NCI-H187 (cell line): ENCODE measurements around the gene MGME1.

Source experiments
- DNase-seq, 2 experiments: peaks; one replicate each; lab custom pipeline; 2025; lab: John Stamatoyannopoulos, UW

The MGME1 gene

GRCh38 chr20:17992847-17993513 is 24.2 kb downstream of the MGME1 start:
- no peak for DNase-seq

GRCh38 chr20:17993546-17993945 is 24.7 kb downstream of the MGME1 start:
- DNase-seq, result no peak

- DNase-seq, result no peak
These were observed 27.4 kb downstream of the MGME1 start for GRCh38 chr20:17995967-17996819.

GRCh38 chr20:17998446-17998845 is 29.6 kb downstream of the MGME1 start:
- no peak for DNase-seq

DNA sequence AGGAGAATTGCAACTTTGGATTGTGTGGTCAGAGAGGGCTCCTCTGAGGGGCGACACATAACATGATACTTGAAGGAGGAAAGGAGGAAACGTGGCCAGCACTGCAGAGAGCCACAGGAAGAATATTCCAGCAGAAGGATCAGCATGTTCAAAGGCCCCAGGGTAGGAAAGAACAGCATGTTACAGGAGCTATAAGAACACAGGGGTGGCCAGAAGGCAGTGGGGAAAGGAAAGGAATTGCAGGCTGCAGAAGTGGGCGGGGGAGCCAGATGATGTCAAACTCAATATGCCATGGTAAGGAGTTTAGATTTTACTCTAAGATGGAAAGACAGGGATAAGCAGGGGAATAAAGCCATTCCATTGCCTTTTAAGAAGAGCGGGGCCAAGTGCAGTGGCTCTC is 30.7 kb downstream of the MGME1 start:
- DNase-seq, result no peak

DNA sequence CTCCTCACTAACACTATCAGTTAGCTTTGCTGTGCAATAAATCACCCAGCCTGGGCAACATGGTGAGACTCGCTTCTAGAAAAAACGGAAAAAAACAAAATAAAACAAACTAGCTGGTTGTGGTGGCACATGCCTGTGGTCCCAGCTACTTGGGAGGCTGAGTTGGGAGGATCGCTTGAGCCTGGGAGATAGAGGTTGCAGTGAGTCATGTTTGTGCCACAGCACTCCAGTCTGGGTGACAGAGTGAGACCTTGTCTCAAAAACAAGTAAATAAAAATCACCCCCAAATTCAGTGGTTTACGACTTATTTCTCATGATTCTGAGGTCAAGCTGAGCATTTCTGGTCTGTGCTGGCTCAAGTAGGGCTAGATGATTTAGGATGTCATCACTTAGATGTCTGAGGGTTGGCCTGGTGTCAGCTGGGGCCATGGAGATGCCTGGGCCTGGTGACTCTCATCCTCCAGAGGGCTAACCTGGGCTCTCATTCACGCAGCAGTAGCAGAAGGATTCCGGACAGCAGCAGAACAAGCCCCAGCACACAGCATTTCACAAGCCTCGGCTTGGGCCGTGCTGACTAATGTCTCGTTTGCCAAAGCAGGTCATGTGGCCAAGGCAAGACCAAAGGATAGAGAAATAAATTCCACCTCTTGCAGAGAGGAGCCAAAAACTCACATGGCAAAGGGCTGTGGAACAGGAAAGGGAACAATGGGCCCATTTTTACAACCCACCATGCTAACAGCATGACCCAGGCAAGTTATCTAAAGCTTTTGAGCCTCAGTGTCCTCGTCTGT is 32.5 kb downstream of the MGME1 start:
- no peak for DNase-seq

DNA sequence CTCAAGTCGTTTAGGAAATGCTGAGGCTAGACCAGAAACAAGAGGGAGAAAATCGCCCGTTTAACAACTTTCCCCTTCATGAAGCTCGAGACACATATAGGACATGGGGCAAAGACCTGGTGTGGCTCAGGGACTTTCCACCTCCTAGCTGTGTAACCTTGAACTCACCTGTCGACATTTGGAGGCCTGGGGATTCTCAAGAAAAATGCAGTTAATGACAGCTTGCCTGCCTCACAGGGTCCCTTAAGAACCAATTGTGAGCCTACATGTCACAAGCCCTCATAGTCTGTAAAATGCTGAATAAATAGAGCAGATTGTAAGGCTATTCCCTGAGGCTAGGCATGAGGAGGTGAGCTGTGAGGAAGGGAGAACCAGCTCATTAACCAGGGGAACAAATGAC is 35.1 kb downstream of the MGME1 start:
- no peak for DNase-seq

DNA sequence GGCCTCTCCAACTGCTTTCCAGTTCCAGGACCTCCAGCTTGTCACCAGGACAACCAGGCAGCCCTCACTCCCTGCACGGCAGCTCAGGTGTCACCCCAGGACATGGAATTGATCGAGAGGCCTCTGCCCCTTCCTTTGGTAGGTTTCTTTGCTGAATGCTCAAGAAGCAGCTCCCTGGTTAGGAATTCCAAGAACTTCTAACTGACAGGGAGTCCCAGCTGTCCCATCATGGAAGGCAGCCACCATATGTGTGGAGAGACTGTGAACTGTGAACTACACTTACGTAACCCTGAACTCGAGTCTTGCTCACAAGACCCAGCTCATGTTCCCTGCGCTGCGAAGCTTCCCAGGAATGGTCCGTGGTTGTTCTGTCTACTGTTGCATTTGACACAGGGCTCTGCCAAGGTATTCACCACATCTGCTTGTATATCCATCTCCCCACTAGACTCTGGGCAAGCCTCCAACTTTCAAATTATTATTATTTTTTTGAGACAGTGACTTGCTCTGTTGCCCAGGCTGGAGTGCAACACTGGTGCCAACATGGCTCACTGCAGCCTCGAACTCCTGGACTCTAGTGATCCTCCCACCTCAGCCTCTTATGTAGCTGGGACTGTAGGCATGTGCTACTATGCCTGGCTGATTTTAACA is 35.7 kb downstream of the MGME1 start:
- no peak for DNase-seq

- DNase-seq, result no peak
These were observed 36.6 kb downstream of the MGME1 start for GRCh38 chr20:18005170-18005989.

- DNase-seq, result no peak
These were observed 37.2 kb downstream of the MGME1 start for GRCh38 chr20:18005990-18006364.

GRCh38 chr20:18006684-18007083 is 37.9 kb downstream of the MGME1 start:
- DNase-seq, result no peak

DNA sequence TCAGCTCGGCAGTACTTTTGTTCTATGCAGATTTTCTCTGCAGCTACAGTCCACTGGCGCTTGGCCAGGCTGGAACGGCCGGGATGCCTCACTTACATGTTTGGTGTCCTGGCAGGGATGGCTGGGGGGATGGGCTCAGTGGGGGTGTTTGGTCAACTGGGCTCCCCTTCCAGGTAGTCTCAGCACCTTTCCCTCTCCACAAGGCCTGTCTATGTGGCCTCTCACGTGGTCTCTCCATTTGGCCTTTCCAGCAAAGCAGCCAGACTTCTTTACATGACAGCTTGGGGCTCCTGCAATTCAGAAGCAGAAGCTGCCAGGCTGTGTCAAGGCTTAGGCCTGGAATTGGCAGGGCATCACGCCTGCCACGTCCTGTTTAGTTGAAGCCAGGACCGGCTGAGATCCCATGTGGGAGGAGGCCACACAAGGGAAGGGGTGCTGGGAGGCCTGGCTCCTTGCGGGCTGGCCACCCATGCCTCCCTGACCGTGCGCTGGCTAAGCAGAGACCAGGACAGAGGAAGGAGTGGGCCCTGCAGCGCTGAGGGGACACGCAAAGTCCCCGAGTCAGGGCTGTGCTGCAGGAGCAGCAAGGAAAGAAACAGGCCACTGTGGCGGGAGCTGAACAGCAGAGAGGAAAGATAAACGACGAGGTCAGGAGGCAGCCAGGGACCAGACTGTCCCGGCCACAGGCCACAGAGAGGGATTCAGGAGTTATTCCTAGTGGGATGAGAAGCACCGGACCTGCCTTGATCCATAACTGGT is 38.9 kb downstream of the MGME1 start:
- DNase-seq, result no peak

GRCh38 chr20:18009116-18009515 is 40.3 kb downstream of the MGME1 start:
- DNase-seq, result no peak

DNA sequence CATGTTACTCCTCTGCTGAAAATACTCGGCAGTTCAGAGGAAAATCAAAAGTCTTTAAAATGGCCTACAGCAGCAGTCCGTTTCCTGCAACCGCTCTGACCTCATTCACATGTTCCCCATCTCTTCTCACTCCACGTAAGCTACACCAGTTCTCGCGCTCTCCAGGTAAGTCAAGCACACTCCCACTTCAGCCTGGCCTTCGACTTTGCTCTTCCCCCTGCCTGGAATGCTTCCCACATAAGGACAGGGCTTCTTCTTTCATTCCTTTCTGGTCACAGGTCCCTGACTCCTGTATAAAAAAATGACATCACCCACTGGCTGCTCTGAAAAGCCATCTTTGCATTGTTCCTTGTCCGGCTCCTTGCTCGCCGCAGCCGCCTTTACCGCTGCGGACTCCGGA is 42.7 kb downstream of the MGME1 start:
- no peak for DNase-seq

DNA sequence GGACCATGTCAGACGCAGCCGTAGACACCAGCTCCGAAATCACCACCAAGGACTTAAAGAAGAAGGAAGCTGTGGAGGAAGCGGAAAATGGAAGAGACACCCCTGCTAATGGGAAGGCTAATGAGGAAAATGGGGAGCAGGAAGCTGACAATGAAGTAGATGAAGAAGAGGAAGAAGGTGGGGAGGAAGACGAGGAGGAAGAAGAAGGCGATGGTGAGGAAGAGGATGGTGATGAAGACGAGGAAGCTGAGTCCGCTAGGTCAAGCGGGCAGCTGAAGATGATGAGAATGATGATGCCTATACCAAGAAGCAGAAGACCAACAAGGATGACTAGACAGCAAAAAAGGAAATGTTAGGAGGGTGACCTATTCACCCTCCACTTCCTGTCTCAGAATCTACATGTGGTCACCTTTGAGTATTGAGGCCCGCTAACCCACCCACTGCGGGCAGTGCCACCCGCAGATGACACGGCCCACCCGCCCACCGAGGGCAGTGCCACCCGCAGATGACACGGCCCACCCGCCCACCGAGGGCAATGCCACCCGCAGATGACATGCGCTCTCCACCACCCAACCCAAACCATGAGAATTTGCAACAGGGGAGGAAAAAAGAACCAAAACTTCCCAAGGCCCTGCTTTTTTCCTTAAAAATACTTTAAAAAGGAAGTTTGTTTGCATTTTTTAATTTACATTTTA is 43.3 kb downstream of the MGME1 start:
- DNase-seq, result no peak

GRCh38 chr20:18012901-18013300 is 44.1 kb downstream of the MGME1 start:
- DNase-seq, result no peak

- DNase-seq, result no peak
These were observed 45.6 kb downstream of the MGME1 start for GRCh38 chr20:18014411-18014810.

DNA sequence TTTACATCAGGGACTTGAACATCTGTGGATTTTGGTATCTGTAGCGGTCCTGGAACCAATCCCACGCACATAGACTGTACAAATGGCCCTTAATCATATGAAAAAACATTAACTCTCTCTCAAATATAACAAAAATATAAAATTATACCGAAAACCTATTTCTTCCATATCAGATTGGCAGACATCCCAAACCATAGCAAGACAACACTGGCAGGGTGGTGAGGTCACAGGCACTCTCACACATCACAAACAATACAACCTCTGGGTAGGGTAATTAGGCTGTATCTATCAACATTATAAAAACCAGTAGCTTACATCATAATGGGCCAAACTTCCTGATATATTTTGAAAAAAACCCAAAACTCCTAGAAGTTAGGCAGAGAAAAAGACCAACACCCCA is 48.0 kb downstream of the MGME1 start:
- DNase-seq, result no peak

DNA sequence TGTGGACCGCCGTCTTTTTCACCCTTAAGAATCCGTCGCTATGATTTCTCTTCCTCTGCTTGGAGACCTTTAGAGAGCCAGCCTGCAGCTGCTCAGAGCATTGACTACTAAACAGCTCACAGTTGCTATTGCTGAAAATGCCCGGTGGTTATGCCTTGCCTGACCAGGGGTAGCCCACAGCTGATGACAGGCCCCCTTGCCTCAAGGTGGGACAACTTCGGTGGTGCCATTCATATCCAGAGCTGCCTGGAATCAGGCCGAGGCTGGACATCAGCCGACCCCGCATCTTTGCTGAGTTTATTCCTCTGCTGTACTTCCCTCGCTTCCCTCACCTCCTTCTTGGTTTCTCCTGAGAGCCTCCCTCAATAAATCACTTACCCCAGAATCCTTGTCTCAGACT is 49.3 kb downstream of the MGME1 start:
- DNase-seq, result no peak

DNA sequence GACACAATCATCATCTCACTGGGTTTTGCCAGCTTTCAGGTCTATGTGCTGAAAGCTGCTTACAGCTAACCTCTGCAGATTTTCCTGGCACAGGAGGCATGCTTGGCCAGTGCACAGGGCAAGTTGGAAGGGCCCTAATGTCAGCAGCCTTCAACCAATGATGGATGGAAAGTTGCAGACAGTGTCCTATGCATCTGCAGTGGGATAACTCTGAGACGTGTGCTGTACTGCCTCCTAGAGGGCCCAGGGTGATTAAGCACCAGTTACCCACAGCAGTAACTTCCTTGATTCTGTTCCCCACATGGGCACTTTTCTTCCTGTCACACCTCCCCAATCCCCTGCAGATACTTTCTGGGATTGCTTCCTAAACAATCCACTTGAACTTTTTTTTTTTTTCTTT is 50.2 kb downstream of the MGME1 start:
- DNase-seq, result no peak
